H9 (cell line): ENCODE data around the gene OR51L1. TPM values are rescaled to one million over a fixed set of nuclear protein-coding genes. Genes with fewer than 3 reads are reported as not detected.

Source experiments
- DNase-seq: peaks from one replicate; pipeline ENCODE4 v3.0.0-alpha.2; 2017
- H2AFZ ChIP-seq: one replicate; pipeline ENCODE4 v1.6.1; 2013; ENCODE audit warnings: mild to moderate bottlenecking, low read length, control low read depth, moderate library complexity
- H2AK5ac ChIP-seq: 2 replicates; pipeline ENCODE4 v1.6.1; 2013; ENCODE audit warnings: low read length, control low read depth, mixed read lengths; ENCODE audit not compliant: insufficient read length
- H2BK120ac ChIP-seq: one replicate; pipeline ENCODE4 v1.6.1; 2013; ENCODE audit warnings: low read depth, mild to moderate bottlenecking, low read length, control low read depth, inconsistent platforms; ENCODE audit not compliant: poor library complexity, severe bottlenecking
- H2BK12ac ChIP-seq: 2 replicates; pipeline ENCODE4 v1.6.1; 2013; ENCODE audit warnings: low read length, control low read depth, mixed read lengths, low read depth; ENCODE audit not compliant: insufficient read length
- H2BK15ac ChIP-seq: 2 replicates; pipeline ENCODE4 v1.6.1; 2013; ENCODE audit warnings: low read depth, low read length, control low read depth
- H2BK20ac ChIP-seq: one replicate; pipeline ENCODE4 v1.6.1; 2013; ENCODE audit warnings: low read depth, mild to moderate bottlenecking, low read length, control low read depth, inconsistent platforms; ENCODE audit not compliant: poor library complexity, severe bottlenecking
- H2BK5ac ChIP-seq: 2 replicates; pipeline ENCODE4 v1.6.1; 2013; ENCODE audit warnings: low read length, control low read depth, mixed read lengths; ENCODE audit not compliant: insufficient read length
- H3K14ac ChIP-seq: 2 replicates; pipeline ENCODE4 v1.6.1; 2013; ENCODE audit warnings: low read length, control low read depth; ENCODE audit not compliant: insufficient read depth
- H3K18ac ChIP-seq: 2 replicates; pipeline ENCODE4 v1.6.1; 2013; ENCODE audit warnings: low read depth, mild to moderate bottlenecking, mixed read lengths, low read length, control low read depth; ENCODE audit not compliant: insufficient read length
- H3K23ac ChIP-seq: 2 replicates; pipeline ENCODE4 v1.6.1; 2013; ENCODE audit warnings: low read length, control low read depth, mixed read lengths, low read depth; ENCODE audit not compliant: insufficient read length
- H3K23me2 ChIP-seq: 2 replicates; pipeline ENCODE4 v1.6.1; 2013; ENCODE audit warnings: low read depth, mild to moderate bottlenecking, mixed read lengths, low read length, control low read depth; ENCODE audit not compliant: insufficient read length, poor library complexity, severe bottlenecking
- H3K27ac ChIP-seq: 2 replicates; pipeline ENCODE4 v1.5.1; 2013; ENCODE audit warnings: low read length, control low read depth, mixed read lengths, low read depth; ENCODE audit not compliant: insufficient read length
- H3K27me3 ChIP-seq: 2 replicates; pipeline ENCODE4 v1.6.1; 2013; ENCODE audit warnings: low read length, control low read depth, inconsistent platforms; ENCODE audit not compliant: insufficient read depth
- H3K4ac ChIP-seq: 2 replicates; pipeline ENCODE4 v1.6.1; 2013; ENCODE audit warnings: low read depth, mild to moderate bottlenecking, control low read depth, inconsistent platforms, low read length, moderate library complexity
- H3K4me1 ChIP-seq: 2 replicates; pipeline ENCODE4 v1.6.1; 2013; ENCODE audit warnings: low read length, control low read depth, inconsistent platforms; ENCODE audit not compliant: insufficient read depth
- H3K4me2 ChIP-seq: 2 replicates; pipeline ENCODE4 v1.6.1; 2013; ENCODE audit warnings: low read length, control low read depth, mixed read lengths; ENCODE audit not compliant: insufficient read length, insufficient read depth
- H3K56ac ChIP-seq: 2 replicates; pipeline ENCODE4 v1.6.1; 2013; ENCODE audit warnings: low read depth, mild to moderate bottlenecking, mixed read lengths, low read length, control low read depth; ENCODE audit not compliant: insufficient read length
- H3K79me1 ChIP-seq: 2 replicates; pipeline ENCODE4 v1.6.1; 2013; ENCODE audit warnings: low read depth, mild to moderate bottlenecking, moderate library complexity, low read length, control low read depth, inconsistent platforms; ENCODE audit not compliant: insufficient read depth, poor library complexity, severe bottlenecking
- H3K79me2 ChIP-seq: 2 replicates; pipeline ENCODE4 v1.6.1; 2013; ENCODE audit warnings: low read length, control low read depth, inconsistent platforms; ENCODE audit not compliant: insufficient read depth
- H3K9ac ChIP-seq: 2 replicates; pipeline ENCODE4 v1.6.1; 2013; ENCODE audit warnings: low read length, control low read depth, mixed read lengths; ENCODE audit not compliant: insufficient read length; ENCODE audit errors: extremely low read depth
- H3K9me3 ChIP-seq: one replicate; pipeline ENCODE4 v1.6.1; 2013; ENCODE audit warnings: low read depth, low read length, inconsistent platforms; ENCODE audit not compliant: control insufficient read depth
- H3T11ph ChIP-seq: one replicate; pipeline ENCODE4 v1.6.1; 2013; ENCODE audit warnings: mild to moderate bottlenecking, low read length, control low read depth, inconsistent platforms
- H4K20me1 ChIP-seq: one replicate; pipeline ENCODE4 v1.6.1; 2013; ENCODE audit not compliant: control insufficient read depth, insufficient read length, insufficient read depth
- H4K5ac ChIP-seq: 2 replicates; pipeline ENCODE4 v1.6.1; 2013; ENCODE audit warnings: low read depth, mild to moderate bottlenecking, mixed read lengths, low read length, control low read depth; ENCODE audit not compliant: insufficient read length
- H4K8ac ChIP-seq: replicated peaks from 2 replicates; pipeline ENCODE4 v1.6.1; 2013; ENCODE audit warnings: low read length, control low read depth, mixed read lengths, low read depth; ENCODE audit not compliant: insufficient read length
- H4K91ac ChIP-seq: 2 replicates; pipeline ENCODE4 v1.6.1; 2013; ENCODE audit warnings: low read depth, mild to moderate bottlenecking, moderate library complexity, mixed read lengths, low read length, control low read depth; ENCODE audit not compliant: insufficient read length
- H3K27ac Mint-ChIP-seq, 3 experiments: 2 replicates in 2 of 3; 3 replicates in 1 of 3; pipeline ENCODE4 v1.8.0; 2020 to 2021; ENCODE audit warnings: mixed read lengths in 3 of 3, mild to moderate bottlenecking in 1 of 3, moderate library complexity in 1 of 3
- H3K27me3 Mint-ChIP-seq: 2 replicates; pipeline ENCODE4 v1.8.0; 2021; ENCODE audit warnings: low read depth, mild to moderate bottlenecking, moderate library complexity, mixed read lengths
- H3K36me3 Mint-ChIP-seq, 3 experiments: 2 replicates in 2 of 3; 3 replicates in 1 of 3; pipeline ENCODE4 v1.8.0; 2020 to 2021; ENCODE audit warnings: low read depth in 3 of 3, mixed read lengths in 3 of 3; ENCODE audit not compliant: insufficient read depth in 1 of 3
- H3K4me1 Mint-ChIP-seq, 2 experiments: 2 replicates each; pipeline ENCODE4 v1.8.0; 2020; ENCODE audit warnings: mixed read lengths in 2 of 2
- H3K4me3 Mint-ChIP-seq, 2 experiments: 2 replicates in 1 of 2; 3 replicates in 1 of 2; pipeline ENCODE4 v1.8.0; 2020 to 2021; ENCODE audit warnings: mild to moderate bottlenecking in 2 of 2, mixed read lengths in 2 of 2, moderate library complexity in 1 of 2
- H3K9me3 Mint-ChIP-seq, 2 experiments: 2 replicates in 1 of 2; 3 replicates in 1 of 2; pipeline ENCODE4 v1.8.0; 2020; ENCODE audit warnings: mild to moderate bottlenecking in 2 of 2, mixed read lengths in 2 of 2, moderate library complexity in 1 of 2
- CTCF ChIP-seq: fragments of 200-600 bp; sonication (generic); conservative IDR thresholded peaks from 3 replicates; pipeline ENCODE4 v1.8.0; 2021; ENCODE audit warnings: antibody characterized with exemption, mild to moderate bottlenecking
- WGBS: extraction: QIAGEN DNeasy Blood & Tissue Kit; methylation state at CpG from one replicate; pipeline ENCODE4 v1.1.7; 2013; ENCODE audit warnings: missing lambda C conversion rate, low lambda C conversion rate, mixed read lengths; ENCODE audit not compliant: insufficient read length; ENCODE audit errors: extremely low coverage; 5-methylcytosine and 5-hydroxymethylcytosine counted together
- total RNA-seq: library from RNA; stranded (reverse); gene quantifications from 2 replicates; pipeline ENCODE4 v1.2.1, GENCODE V29; 2021

OR51L1 gene
- total RNA-seq, 1 experiment from 2014 or later = not detected

- Histone ChIP-seq H3K4me1 (peaks cover 3% of the 10 kb centered on the region; the same call in 1 of the 2 replicates), H2AFZ (no peak overlapping the region), H4K8ac (no peak overlapping the region), H2BK15ac (no peak overlapping the region), H4K5ac (no peak overlapping the region), H3K9ac (no peak overlapping the region), H2BK120ac (no peak overlapping the region), H3K18ac (no peak overlapping the region), H3K79me1 (no peaks in the 10 kb centered on the region), H3K4ac (no peak overlapping the region), H3K56ac (no peak overlapping the region), H3K23me2 (no peaks in the 10 kb centered on the region), H3K4me2 (no peak overlapping the region), H4K91ac (no peak overlapping the region), H4K20me1 (no peaks in the 10 kb centered on the region), H3K27ac (no peak overlapping the region), H2AK5ac (no peak overlapping the region), H2BK5ac (no peak overlapping the region), H2BK12ac (no peak overlapping the region), H3K9me3 (no peaks in the 10 kb centered on the region), H3K23ac (no peak overlapping the region), H3K27me3 (no peaks in the 10 kb centered on the region), H3K79me2 (no peaks in the 10 kb centered on the region), H3K14ac (no peak overlapping the region), H3T11ph (no peak overlapping the region), H2BK20ac (no peak overlapping the region)
- H3K36me3 Mint-ChIP-seq = no peaks in the 10 kb centered on the region
- H3K27me3 Mint-ChIP-seq = no peaks in the 10 kb centered on the region
- no CpG with 5 or more reads among the region's 15 CpGs for WGBS
- peak overlapping the region in 1 of 3 experiments; percentile 21; a peak in 1 of 7 replicates for H3K27ac Mint-ChIP-seq
- no peaks in the 10 kb centered on the region for H3K9me3 Mint-ChIP-seq
- peaks cover 5 to 7% of the 10 kb centered on the region in 2 experiments for H3K4me1 Mint-ChIP-seq
- H3K4me3 Mint-ChIP-seq = no peak overlapping the region
- TF ChIP-seq CTCF = no peak
- DNase-seq = no peak
Measured at GRCh38 chr11:5046754-5047330, 52.2 kb downstream of the OR51L1 start.

Other genes starting within 250 kb of the OR51L1 start
- gene OR51F1, start 224.9 kb upstream of the OR51L1 start, total RNA-seq = not detected in 2 replicates
- gene OR52R1, start 190.5 kb upstream of the OR51L1 start, total RNA-seq = not detected in 2 replicates
- not detected in 2 replicates for gene OR51F2, start 173.5 kb upstream of the OR51L1 start, total RNA-seq
- not detected in 2 replicates for gene OR51S1, start 145.6 kb upstream of the OR51L1 start, total RNA-seq
- gene OR51T1, start 113.0 kb upstream of the OR51L1 start, total RNA-seq = not detected in 2 replicates
- not detected in 2 replicates for gene OR51A7, start 91.1 kb upstream of the OR51L1 start, total RNA-seq
- gene OR51G2, start 75.5 kb upstream of the OR51L1 start, total RNA-seq = not detected in 2 replicates
- not detected in 2 replicates for gene OR51G1, start 70.5 kb upstream of the OR51L1 start, total RNA-seq
- not detected in 2 replicates for gene OR51A4, start 47.2 kb upstream of the OR51L1 start, total RNA-seq
- not detected in 2 replicates for gene OR51A2, start 39.1 kb upstream of the OR51L1 start, total RNA-seq
- not detected in 2 replicates for gene OR52J3, start 51.7 kb downstream of the OR51L1 start, total RNA-seq
- not detected in 2 replicates for gene OR52E2, start 64.8 kb downstream of the OR51L1 start, total RNA-seq
- gene OR52E1, start 74.7 kb downstream of the OR51L1 start, total RNA-seq = not detected in 2 replicates
- not detected in 2 replicates for gene OR52A5, start 143.5 kb downstream of the OR51L1 start, total RNA-seq
- 0.09 and 0.42 TPM in 2 replicates for gene OR52A1, start 159.9 kb downstream of the OR51L1 start, total RNA-seq
- not detected in 2 replicates for gene OR51V1, start 205.8 kb downstream of the OR51L1 start, total RNA-seq
- not detected in 2 replicates for gene HBB, start 232.2 kb downstream of the OR51L1 start, total RNA-seq
- gene HBD, start 239.6 kb downstream of the OR51L1 start, total RNA-seq = not detected in 2 replicates